GOT3 (cell line): Measurements from ENCODE around the gene PNPLA2.

Experiments
- DNase-seq: peaks from one replicate; lab custom pipeline; 2025; ENCODE audit warnings: mixed read lengths; lab: John Stamatoyannopoulos, UW

The PNPLA2 gene

GRCh38 chr11:816433-816779 is 2.3 kb upstream of the PNPLA2 start:
- DNase-seq: no peak

GRCh38 chr11:819129-819931 is 616 bp downstream of the PNPLA2 start:
- DNase-seq: peak; percentile 47

GRCh38 chr11:819943-820649 is 1.4 kb downstream of the PNPLA2 start:
- no peak for DNase-seq

GRCh38 chr11:820655-821511 is 2.2 kb downstream of the PNPLA2 start:
- DNase-seq: no peak

- no peak for DNase-seq
Observed at GRCh38 chr11:821512-822371, 3.0 kb downstream of the PNPLA2 start.

- DNase-seq: no peak
Observed at GRCh38 chr11:823441-824291, 5.0 kb downstream of the PNPLA2 start.

GRCh38 chr11:824292-824880 is 5.7 kb downstream of the PNPLA2 start:
- DNase-seq: no peak

GRCh38 chr11:824942-825341 is 6.2 kb downstream of the PNPLA2 start:
- DNase-seq: no peak

- no peak for DNase-seq
Observed at GRCh38 chr11:825366-826226, 6.9 kb downstream of the PNPLA2 start.

GRCh38 chr11:826227-826621 is 7.5 kb downstream of the PNPLA2 start:
- DNase-seq: no peak

GRCh38 chr11:826836-827145 is 8.1 kb downstream of the PNPLA2 start:
- DNase-seq: no peak

- no peak for DNase-seq
Observed at GRCh38 chr11:827146-827896, 8.6 kb downstream of the PNPLA2 start.

GRCh38 chr11:827897-828192 is 9.1 kb downstream of the PNPLA2 start, which contains the start of gene CRACR2B:
Gene CRACR2B, plus strand, starts transcription at chr11:827919. Its CDS starts 689 bp downstream, at chr11:828608.
- no peak for DNase-seq

GRCh38 chr11:828506-829175 is 9.9 kb downstream of the PNPLA2 start:
- no peak for DNase-seq

- DNase-seq: no peak
Observed at GRCh38 chr11:829176-829846, 10.6 kb downstream of the PNPLA2 start.

- no peak for DNase-seq
Observed at GRCh38 chr11:829847-830294, 11.2 kb downstream of the PNPLA2 start.

- no peak for DNase-seq
Observed at GRCh38 chr11:830295-831117, 11.8 kb downstream of the PNPLA2 start.
